CD1c-positive myeloid dendritic cell (primary cell): ENCODE results near the gene HDAC11.
A peak's percentile ranks its signal among the peaks of the same experiment; 100 is the strongest.
"Not testable (repeated sequence)": the region's sequence is repeated elsewhere in the genome, so short reads cannot be mapped to it uniquely, and the experiment has no call there.

ENCODE experiments used
- DNase-seq: peaks from one replicate; pipeline ENCODE4 v3.0.0-alpha.2; 2016; ENCODE audit errors: extremely low spot score

HDAC11 gene, protein sequence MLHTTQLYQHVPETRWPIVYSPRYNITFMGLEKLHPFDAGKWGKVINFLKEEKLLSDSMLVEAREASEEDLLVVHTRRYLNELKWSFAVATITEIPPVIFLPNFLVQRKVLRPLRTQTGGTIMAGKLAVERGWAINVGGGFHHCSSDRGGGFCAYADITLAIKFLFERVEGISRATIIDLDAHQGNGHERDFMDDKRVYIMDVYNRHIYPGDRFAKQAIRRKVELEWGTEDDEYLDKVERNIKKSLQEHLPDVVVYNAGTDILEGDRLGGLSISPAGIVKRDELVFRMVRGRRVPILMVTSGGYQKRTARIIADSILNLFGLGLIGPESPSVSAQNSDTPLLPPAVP

DNA sequence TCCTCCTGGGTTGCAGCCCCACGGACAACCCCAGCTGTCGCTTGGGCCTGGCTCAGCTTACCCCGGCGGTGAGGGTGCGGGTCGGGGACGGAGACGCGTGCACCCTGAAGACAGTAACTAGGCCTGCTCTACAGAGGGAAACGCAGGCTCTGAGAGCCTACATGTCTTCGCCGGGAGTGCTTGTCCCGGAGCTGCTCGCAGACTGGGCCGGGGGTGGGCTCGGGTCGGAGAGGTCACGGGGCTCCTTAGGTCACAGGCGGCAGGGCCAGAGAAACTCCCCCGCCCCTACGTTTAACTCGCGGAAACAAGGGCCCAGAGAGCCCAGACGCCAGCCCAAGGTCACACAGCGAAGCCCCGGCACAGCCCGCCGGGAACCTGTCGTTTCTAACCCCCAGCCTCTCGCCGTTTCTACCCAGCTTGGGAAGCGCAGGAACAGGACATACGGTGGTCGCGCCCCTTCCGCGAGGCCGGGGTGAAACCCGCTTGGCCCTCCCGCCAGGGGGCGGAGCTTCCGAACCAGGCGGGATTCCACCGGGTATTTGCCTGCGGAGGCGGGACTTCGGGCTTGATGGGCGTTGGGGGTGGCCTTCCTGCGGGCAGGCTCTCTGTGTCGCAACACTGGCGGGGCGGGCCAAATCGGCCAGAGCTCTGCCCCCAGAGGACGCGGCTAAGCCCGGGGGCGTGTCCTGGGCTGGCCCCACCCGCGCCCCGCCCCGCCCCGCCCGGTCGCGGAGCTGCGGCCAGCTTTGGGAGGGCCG, at the start of gene HDAC11:
HDAC11 (plus strand) TSS at position 725 of the 758 bp plus-strand sequence. CDS start 42 bp downstream, outside the sequence.
- peak; percentile 99 for DNase-seq

DNA sequence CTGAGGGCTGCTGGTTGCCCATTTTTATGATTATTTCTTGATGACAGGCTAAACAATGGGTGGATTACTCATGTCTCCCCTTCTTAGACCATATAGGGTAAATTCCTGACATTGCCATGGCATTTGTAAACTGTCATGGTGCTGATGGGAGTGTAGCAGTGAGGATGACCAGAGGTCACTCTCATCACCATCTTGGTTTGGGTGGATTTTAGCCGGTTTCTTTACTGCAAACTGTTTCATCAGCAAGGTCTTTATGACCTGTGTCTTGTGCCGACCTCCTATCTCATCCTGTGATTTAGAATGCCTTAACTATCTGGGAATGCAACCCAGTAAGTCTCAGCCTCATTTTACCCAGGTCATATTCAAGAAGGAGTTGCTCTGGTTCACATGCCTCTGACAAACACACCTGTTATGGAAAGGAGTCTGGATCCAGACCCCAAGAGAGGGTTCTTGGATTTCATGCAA, 49.7 kb upstream of the HDAC11 start:
- DNase-seq, result not testable (repeated sequence)

DNA sequence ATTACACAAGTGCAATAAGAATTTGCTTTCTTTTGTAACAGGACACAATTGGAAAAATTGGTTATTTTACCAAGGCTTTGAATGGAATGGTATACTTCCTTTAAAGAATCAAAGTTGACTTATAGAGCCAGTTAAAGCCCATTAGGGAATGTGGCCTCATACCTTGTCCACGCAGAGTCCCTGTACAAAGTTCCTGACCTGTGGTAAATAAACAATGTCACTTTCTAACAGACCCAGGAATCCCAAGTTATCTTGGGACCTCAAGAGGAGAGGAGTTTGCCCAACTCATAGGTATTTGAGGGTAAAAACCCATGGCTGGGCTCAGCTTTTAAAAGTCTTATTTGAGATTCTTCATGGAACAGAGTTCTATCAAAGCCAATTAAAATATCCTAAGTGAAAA, 48.0 kb upstream of the HDAC11 start:
- DNase-seq, result no peak

DNA sequence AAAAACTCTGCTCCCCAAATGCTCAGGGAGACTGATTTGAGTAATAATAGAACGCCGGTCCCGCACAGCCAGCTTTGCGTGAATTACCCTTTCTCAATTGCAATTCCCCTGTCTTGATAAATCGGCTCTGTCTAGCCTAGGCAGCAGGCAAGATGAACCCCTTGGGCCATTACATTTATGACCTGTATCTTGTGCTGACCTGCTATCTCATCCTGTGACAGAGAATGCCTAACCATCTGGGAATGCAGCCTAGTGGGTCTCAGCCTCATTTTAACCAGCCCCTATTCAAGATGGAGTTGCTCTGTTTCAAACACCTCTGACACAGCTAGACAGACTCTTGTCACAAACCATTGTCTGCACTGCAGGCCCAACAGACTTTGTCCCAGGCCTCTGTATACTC, 46.2 kb upstream of the HDAC11 start:
- DNase-seq, result no peak

DNA sequence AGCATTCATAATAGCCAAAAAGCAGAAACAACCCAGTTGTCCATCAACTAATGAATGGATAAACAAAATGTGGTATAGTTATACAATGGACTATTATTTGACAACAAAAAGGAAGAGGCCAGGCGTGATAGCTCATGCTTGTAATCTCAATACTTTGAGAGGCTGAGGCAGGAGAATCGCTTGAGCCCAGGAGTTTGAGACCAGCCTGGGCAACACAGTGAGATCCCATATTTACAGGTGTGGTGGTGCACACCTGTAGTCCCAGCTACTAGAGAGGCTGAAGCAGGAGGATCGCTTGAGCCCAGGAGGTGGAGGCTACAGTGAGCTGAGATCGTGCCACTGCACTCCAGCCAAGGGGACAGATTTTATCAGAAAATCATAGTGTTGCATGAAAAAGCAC, 43.9 kb upstream of the HDAC11 start:
- not testable (repeated sequence) for DNase-seq

DNA sequence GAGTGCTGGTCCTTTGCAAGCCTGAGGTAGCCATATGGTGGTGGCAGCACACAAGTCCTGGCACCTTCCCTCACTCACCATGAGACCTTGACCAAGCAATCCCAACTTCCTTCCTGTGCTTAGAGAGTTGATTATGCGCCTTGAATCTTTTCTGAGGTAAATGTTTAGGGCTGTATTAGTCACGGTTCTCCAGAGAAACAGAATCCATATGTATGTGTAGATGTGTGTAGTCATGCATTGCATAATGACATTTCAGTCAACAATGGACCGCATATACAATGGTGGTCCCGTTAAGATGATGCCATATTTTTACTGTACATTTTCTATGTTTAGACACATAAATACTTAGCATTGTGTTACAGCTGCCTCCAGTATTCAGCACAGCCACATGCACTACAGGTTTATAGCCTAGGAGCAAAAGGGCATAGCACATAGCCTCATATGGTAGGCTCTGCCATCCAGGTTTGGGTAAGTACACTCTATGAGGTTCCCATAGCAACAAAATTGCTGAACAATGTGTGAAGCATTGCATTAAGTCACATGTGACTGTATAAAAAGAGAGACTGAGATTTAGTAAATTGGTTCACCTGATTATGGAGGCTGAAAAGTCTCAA, 39.8 kb upstream of the HDAC11 start:
- DNase-seq, result no peak

DNA sequence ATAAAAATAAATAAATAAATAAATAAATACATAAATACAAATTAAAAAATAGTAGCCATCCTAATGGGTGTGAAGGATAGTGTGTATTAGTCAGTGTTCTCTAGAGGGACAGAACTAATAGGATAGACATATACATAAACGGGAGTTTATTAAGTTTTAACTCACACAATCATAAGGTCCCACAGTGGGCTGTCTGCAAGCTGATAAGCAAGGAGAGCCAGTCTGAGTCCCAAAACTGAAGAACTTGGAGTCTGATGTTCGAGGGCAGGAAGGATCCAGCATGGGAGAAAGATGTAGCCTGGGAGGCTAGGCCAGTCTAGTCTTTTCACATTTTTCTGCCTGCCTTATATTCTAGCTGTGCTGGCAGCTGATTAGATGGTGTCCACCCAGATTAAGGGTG, 37.2 kb upstream of the HDAC11 start:
- DNase-seq, result not testable (repeated sequence)

DNA sequence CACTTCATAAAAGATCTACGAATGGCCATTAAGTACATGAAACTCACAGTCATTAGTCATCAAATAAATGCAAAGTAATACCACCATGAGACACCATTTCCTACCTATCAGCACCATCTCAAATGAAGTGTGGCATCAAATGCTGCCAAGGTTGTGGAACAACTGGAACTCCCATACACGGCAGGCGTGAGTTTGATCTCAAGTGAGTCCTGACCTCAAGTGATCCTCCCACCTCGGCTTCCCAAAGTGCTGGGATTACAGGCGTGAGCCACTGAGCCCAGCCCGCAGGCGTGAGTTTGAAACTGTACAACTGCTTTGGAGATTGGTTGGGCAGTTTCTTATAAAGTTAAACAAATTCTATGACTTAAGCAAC, 28.8 kb upstream of the HDAC11 start:
- peak; percentile 16 for DNase-seq

DNA sequence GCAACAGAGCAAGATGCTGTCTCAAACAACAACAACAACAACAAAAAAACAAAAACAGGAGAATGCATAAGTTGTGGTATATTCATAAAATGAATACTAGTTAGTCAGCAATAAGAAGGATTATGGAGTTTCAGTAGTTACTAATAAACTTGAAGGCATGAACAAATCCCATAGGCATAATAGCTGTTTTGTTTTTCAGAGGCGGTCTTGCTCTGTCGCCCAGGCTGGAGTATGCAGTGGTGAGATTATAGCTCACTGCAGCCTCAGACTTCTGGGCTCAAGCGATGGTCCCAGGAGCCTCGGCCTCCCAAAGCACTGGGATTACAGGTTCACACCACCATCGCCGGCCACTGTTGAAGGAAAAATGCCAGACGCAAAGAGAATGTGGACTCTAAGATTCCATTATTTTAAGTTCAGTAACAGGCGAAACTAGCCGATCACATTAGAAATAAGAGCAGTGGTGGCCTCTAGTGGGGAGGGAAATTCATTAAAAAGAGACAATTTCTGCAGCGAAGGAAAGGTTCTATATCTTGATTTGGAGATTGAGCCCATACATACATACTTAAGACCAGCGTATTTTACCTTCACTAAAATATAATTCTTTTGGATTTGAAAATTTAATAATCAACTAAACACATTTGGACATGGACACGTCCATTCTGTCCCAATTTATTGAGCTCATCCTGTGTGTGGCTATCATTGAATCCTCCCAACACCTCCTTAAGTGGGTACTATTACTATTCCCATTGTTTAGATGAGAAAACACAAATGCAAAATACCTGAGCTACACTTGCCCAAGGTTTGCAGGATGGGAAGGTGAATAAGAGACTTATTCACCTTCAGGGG, 27.4 kb upstream of the HDAC11 start:
- peak; percentile 74 for DNase-seq

DNA sequence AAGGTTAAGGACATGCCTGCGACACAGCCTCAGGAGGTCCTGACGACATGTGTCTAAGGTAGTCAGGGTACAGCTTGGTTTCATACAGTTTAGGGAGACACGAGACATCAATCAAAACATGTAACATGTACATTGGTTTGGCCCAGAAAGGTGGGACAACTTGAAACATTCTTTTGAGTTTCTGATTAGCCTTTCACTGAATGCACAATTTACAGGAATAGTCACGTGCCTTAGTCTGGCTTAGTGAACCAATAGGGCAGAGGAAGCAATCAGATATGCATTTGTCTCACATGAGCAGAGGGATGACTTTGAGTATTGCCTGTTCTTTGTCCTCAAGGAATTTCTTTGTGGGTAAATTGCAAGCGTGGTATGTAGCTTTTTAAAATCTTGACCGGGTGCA, 24.5 kb upstream of the HDAC11 start:
- DNase-seq, result no peak

DNA sequence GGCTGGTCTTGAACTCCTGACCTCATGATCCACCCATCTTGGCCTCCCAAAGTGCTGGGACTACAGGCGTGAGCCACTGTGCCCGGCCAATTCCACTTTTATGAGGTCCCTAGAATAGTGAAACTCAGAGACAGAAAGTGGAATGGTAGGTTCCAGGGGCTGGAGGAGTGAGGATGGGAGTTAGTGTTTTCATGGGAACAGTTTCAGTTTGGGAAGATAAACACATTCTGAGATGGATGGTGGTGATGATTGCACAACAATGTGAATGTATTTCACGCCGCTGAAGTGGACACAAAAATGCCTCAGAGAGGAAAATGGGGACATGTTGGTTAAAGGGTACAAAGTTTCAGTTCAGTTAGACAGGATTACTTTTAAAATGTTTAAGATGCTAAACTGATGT, 22.5 kb upstream of the HDAC11 start:
- DNase-seq, result no peak

DNA sequence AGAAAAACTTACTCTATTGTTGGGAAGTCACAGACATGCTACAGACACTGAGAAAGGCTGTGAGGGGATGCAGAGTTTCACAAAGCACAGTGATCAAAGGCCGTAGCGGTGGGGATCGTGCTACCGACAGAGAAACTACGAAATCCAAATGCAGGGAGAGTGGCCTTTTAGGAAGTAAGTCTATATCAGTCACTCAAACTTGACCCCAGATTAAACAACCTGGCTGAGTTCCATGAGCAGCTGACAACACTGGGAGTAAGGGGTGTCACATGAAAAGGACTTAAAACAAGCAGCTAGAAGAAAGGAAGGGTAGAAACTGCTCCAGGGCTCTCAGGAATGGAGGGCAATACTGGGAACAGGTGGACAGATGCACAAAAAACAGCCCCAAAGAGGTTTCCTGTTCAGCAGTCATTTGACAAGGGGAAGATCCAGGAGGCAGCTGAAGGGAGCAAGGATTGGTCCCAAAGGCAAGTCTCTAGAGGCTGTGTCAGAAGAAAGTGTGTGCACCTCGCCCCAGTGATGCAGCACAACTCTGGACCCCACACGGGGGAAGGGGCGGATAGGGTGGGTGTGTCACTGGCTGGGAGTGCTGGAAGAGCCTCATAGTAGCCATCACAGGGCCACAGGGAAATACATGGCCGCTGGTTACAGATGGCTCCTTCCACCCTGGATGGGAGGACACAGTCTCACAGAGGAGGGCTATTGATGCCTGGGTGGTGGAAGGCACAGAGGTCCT, 20.3 kb upstream of the HDAC11 start:
- DNase-seq, result no peak

DNA sequence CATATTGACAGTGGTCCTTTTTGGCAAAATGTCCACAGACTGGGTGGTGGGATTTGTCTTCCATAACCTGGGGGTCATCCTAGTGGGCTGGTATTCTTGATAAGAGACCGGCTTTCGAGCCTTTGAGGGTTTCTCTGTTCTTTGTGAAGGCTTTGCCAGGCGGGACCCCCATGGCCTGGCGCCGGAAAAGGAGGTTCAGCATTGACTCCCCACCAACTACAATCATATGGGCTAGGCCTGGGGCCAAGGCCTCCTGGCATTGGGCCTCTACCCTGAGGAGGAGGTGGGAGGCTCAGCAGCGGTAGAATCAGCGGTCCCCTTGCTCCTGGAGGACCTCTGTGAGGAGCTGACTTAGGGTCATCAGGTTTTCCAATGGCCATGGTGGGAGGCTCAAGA, 19.8 kb upstream of the HDAC11 start:
- DNase-seq, result no peak

DNA sequence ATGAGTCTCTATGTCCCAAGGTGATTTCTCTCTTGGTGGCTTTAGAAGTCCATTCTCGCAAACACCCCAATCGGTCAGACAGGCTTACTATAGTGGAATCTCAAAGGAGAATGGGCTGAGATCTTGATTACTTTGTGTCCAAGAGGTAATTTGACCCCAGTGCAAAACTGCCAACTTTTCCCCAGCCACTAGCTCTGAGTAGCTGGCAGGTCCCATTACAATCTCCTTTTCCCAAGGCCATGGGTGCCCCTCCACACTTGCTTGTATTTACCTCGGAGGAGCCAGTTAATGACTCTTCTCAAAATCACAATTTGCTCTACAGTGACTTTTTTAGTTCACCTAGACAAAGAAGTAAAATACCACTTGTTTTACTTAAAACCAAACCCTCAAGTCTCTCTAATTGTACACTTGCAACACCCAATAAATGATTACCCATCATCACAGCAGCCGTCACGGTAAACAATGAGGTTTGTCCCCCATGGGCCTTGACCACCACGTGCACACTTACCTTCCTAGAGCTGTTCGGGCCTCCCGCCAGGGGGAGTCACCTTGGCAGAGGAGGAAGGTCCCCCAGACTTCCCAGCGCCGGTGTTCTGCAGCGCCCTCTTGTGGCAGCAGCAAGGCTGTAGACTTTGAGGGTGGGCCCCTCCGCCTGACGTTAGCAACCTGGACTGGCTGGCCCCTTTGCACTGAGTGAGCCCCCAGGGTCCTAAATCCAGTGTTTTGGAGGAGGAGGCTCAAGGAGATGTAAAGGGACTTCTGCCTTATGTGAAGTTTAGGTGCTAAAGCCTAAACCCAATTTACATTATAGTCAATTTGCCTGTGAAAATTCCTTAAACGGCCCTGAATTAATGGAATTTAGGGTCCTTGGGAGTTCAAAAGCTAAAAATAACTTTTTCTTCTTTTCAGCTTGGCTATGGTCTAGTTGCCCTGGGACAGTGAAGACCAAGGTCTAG, 18.7 kb upstream of the HDAC11 start:
- peak; percentile 71 for DNase-seq

DNA sequence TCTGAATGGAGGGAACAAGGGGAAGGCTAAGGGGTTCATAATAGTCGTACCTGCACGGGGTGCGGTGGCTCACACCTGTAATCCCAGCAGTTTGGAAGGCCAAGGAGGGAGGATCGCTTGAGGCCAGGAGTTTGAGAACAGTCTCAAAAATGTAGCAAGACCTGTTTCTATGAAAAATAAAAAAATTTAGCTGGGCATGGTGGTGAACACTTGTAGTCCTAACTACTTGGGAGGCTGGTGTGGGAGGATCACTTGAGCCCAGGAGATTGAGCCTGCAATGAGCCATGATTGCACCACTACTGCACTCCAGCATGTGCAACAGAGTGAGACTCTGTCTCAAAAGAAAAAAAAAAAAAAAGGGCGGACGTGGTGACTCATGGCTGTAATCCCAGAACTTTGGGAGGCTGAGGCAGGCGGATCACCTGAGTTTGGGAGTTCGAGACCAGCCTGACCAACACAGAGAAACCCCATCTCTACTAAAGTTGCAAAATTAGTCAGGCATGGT, 17.9 kb upstream of the HDAC11 start:
- no peak for DNase-seq

DNA sequence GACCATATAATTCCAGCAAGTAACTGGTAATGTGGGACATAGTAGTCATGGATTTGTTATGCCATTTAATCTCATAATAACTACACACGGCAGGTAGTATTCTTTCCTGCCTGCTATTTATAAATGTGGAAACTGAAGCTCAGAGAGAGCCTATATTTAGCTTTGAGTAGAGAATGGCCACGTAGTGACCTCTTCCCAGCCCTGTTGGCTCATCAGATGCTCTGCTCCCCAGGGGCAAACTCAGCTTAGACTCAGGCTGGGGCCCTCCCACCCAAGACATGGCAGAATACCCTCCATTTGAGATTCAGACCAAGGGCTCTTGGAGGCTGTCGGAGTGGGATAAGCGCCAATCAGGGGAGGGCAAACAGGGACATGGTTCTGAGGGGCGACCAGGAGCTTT, 17.3 kb upstream of the HDAC11 start:
- no peak for DNase-seq

DNA sequence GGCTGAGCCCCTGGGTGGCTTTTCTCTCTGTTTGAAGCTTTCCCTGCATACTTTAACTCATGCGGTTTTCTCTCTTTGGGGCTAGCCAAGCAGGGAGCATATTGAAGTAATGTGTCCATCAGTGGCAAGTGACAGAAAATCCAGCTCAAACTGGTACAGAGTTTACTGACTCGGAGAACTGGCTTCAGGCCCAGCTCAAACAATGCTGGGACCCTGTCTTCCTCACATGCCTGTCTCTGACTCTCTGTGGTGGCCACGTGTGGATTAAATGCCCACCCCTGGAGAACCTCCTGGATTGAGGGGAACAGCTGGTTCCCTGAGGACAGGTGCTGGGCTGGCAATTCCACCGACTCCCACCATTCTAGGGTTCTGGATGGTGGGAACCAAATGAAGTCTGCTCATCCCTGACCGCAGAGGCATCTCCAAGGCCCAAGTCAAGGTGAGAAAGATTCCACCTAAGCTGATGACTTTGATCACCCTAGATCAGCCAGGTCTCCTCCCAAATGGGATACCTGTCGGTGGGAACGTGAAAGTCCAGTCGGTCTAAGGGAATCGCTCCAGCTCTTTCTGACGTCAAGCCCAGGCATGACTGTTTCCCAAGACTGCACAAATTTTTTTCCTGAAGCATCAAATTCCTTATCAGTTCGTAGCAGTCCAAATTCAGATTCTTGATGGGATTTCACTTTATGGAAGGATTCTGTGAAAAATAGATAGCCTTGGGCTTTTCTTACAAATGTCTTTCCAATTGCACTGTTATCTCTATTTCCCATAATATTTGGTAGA, 16.3 kb upstream of the HDAC11 start:
- no peak for DNase-seq

DNA sequence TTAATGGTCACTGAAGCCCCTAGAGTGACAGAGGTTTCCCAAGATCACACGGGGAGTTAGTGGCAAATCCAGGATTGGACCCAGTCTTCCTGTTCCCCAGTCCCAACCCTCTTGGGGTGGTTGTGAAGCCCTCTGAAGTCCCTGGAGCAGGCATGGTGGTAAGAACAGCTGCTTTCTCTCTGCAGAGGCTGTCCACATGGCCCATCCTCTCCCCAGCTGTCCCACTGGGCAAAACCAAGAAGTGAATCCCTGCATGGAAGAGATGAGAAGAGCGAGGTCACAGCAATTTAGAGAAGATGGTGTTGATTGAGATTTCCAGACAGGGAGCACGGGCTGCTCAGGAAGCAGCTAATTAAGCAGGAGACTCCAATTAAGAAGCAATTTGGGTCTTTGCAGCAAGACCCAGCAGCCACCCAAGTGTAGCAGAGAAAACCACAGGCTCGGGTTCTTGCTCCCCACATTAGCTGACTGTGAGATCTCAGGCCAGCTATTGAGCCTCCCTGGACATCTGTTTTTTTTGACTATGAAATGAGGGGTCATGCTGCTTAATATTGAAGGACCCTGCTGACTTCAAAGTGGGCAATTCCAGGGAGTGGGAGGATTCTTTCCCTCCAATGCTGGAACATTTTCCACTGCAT, 14.8 kb upstream of the HDAC11 start:
- DNase-seq, result no peak
